GM12873 (cell line): ENCODE measurements around the gene FRMPD2.

Experiments used
- TF ChIP-seq, protein P1 (sequence below): IDR thresholded peaks from 2 replicates; pipeline ENCODE4 v1.5.1; 2012; ENCODE audit warnings: low read depth, mild to moderate bottlenecking, moderate library complexity, low read length, control low read depth; ENCODE audit not compliant: insufficient read depth; ENCODE audit errors: missing control alignments

The FRMPD2 gene

DNA sequence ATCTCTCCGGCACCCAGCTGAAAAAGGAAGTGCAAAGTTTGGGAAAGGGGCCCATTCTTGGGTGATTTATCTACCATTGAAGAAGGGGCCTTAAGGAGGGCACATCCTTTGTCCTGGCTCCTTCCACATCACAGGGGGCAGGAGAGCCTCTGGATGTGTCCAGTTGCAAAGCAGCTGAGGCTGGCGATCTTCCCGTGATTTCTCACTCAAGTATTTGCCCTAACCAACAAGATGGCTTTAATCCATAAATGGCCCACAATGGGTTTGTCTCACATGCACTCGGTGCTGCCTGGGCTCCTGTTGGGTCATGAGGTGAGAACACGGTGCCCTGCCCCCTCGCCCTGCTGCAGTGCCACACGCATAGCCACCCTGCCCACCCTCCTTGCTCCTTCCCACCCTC, 14.2 kb upstream of the FRMPD2 start:
- TF ChIP-seq, protein P1, sequence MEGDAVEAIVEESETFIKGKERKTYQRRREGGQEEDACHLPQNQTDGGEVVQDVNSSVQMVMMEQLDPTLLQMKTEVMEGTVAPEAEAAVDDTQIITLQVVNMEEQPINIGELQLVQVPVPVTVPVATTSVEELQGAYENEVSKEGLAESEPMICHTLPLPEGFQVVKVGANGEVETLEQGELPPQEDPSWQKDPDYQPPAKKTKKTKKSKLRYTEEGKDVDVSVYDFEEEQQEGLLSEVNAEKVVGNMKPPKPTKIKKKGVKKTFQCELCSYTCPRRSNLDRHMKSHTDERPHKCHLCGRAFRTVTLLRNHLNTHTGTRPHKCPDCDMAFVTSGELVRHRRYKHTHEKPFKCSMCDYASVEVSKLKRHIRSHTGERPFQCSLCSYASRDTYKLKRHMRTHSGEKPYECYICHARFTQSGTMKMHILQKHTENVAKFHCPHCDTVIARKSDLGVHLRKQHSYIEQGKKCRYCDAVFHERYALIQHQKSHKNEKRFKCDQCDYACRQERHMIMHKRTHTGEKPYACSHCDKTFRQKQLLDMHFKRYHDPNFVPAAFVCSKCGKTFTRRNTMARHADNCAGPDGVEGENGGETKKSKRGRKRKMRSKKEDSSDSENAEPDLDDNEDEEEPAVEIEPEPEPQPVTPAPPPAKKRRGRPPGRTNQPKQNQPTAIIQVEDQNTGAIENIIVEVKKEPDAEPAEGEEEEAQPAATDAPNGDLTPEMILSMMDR: no peak

DNA sequence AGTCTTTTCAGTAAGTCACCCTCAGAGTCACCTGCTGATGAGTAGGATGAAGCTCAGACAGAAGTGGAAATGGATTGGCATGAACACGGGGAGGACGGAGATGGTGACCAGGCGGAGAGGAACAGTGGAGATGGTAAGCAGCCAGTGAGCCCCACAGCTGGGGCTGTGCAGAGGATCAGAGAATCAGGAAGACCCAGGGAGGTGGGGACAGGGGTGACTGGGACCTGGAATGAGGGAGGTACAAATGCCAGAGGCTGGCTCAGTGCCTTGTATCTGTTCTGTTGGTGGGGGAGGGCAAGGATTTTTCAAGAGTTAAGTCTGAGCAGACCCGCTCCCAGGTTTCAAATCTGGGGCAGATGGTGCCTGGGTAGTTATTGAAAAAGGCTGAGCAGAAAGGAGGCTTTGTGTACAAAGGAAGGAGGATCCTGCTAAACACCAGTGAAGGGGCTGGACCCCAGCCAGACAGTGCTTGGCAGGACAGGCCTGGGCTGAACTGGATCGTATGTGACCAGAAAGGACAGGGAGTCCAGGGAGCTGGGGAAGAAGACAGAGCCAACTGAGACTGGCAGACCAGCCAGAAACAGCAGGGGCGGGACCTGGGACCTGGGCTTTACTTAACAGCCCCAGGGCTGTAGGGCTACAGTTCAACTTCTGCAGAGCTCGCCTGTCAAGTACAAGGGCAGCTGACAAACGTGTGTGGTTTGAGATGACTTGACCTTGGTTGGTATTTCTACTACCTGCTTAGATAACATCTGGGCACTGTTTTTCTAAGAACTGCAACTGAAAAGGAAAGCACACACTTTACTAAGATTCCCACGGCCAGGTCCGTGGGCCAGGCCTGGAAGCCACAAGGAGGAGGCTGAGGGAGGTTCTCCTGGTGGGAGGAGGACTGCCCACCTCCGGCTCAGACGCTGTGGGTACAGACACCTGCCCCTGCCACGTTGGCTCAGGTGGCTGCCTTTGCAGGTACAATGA, 13.2 kb upstream of the FRMPD2 start:
- TF ChIP-seq, protein P1: no peak

DNA sequence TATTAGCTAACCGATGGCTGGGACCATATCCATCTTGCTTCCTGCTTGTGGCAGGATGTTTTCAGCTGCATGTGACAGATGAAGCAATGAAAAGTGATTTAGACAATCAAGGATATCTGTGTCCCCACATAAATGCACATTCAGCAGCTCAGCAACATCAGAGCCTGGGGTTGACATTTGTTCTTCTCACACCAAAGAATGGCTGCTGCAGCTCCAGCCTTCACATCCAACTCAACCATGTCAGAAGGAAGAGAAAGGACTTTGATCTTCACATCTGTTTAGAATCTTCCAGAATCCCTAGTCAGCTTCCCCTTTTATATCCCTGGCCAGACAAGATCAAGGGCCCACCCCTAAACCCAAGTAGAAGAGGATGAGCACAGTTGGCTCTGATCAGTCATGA, 11.9 kb upstream of the FRMPD2 start:
- TF ChIP-seq, protein P1: no peak

DNA sequence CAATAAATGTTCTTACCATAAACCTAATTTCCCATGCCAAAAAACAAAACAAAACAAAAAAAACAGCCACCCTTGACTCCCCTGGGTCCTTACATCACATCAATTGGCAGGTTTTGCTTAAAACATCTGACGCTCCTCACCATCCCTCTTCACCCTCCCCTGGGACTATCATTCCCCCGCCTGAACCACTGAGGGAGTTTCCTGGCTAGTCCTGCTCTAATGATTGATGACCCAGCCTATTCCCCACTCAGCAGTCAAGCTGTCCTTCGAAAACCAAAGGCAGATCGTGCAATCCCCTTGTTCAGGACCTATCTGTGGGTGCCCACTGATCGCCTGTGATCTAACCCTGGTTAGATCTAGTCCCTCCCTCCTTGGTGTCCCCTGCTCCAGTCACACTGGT, 11.2 kb upstream of the FRMPD2 start:
- TF ChIP-seq, protein P1: no peak

DNA sequence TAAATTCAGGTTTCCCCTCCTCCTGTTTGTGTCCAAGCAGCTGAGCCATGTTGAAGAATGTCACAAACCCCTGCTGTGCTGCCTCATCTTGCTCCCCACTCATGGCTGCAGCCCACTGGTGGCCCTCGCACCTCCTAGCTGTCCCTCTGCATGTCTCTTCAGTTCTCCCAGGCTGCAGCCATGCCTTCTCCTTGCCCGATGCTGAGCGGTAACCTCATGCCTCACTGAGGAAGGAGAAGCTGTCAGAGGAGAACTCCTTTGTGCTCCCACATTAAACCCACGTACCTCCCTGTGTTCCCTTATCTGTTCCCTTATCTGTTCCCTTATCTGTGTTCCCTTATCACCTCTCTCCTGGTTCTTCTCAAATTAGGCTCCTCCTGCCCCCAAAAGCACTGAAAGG, 10.3 kb upstream of the FRMPD2 start:
- TF ChIP-seq, protein P1: no peak

DNA sequence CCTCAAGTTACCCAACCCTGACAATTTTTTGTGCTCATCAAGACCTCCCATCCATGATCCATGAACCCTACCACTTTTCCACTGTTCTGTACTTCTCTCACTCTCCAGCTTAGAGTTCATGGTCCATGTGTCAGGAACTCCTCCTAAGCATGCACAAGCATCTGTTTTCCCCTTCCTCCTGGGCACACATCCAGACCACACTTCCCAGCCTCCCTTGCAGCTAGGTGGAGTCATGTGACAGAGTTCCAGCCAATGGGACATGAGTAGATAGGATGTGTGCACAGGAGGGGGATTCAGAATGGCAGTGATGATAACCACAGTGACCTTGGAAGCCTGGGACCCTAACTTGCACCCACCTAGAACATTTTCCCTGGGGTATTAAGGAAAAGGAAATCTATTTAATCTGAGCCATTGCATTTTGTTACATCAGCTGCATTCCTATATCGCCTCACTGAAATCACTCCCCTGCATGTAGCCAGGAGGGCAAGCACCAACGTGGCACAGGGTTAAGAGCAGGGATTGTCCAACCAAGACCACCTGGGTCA, 9.6 kb upstream of the FRMPD2 start:
- TF ChIP-seq, protein P1: no peak

DNA sequence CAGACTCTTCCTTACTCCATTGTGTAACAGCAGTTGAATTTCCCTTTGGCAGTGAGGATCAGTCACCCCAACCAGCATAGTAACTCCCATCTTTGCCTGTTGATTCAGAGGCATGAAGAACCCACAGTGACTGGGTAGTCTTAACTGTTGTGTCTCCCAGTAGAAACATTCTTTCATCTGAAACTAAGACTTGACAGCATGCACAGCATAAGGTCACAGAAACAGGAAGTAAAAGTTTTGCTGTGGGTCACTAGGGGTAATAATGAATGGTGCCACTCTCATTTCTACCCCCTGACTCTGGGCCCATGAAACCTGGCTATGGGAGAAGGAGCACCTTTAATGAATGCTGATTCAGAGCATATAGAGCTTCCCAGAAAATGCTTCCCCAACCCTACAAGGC, 8.3 kb upstream of the FRMPD2 start:
- TF ChIP-seq, protein P1: no peak
